H1 (cell line): ENCODE data around the gene NADSYN1. TPM values are rescaled to one million over a fixed set of nuclear protein-coding genes. Genes with fewer than 3 reads are reported as not detected.
A peak's percentile ranks its signal among the peaks of the same experiment; 100 is the strongest.

Source experiments
- CTCF ChIA-PET: fragments of 300-600 bp; sonication (Branson Sonifier 250); formaldehyde crosslinking; loops from one replicate; lab custom pipeline; 2021; ENCODE audit not compliant: partially characterized antibody; lab: Charles Lee
- POLR2A ChIA-PET: fragments of 300-600 bp; sonication (Branson Sonifier 250); formaldehyde crosslinking; loops from one replicate; lab custom pipeline; 2021; ENCODE audit warnings: inconsistent platforms; ENCODE audit not compliant: partially characterized antibody; lab: Charles Lee
- DNase-seq, 2 experiments: peaks; one replicate each; pipeline versions ENCODE4 v3.0.0 to v3.0.0-alpha.2; 2010 to 2022; ENCODE audit warnings: low spot score in 2 of 2, low read depth in 1 of 2, mixed read lengths in 1 of 2
- FAIRE-seq: peaks from 2 replicates; lab custom pipeline; 2011; peaks lifted over from hg19 to GRCh38; lab: Jason Lieb, UNC
- H2AFZ ChIP-seq: 2 replicates; pipeline ENCODE4 v1.8.1; 2012; ENCODE audit warnings: low read length, inconsistent platforms
- H2AK5ac ChIP-seq: 2 replicates; pipeline ENCODE4 v1.6.1; 2013; ENCODE audit warnings: low read depth, low read length
- H2BK120ac ChIP-seq: replicated peaks from 2 replicates; pipeline ENCODE3; 2013; ENCODE audit warnings: low read depth, low read length, inconsistent platforms
- H2BK12ac ChIP-seq: 2 replicates; pipeline ENCODE4 v1.6.1; 2013; ENCODE audit warnings: low read depth, low read length
- H2BK15ac ChIP-seq: 2 replicates; pipeline ENCODE4 v1.6.1; 2013; ENCODE audit warnings: low read length
- H2BK20ac ChIP-seq: 2 replicates; pipeline ENCODE4 v1.6.1; 2013; ENCODE audit warnings: low read length
- H2BK5ac ChIP-seq: 2 replicates; pipeline ENCODE4 v1.6.1; 2013; ENCODE audit warnings: low read depth, low read length
- H3K14ac ChIP-seq: 2 replicates; pipeline ENCODE4 v1.6.1; 2013; ENCODE audit warnings: inconsistent platforms; ENCODE audit not compliant: insufficient read length
- H3K18ac ChIP-seq: 2 replicates; pipeline ENCODE4 v1.6.1; 2013; ENCODE audit warnings: low read length; ENCODE audit errors: extremely low read depth
- H3K23ac ChIP-seq: 2 replicates; pipeline ENCODE4 v1.6.1; 2013; ENCODE audit warnings: inconsistent platforms; ENCODE audit not compliant: insufficient read length
- H3K23me2 ChIP-seq: 2 replicates; pipeline ENCODE4 v1.6.1; 2013; ENCODE audit warnings: low read depth, low read length
- H3K27ac ChIP-seq: 2 replicates; pipeline ENCODE4 v1.6.1; 2011; ENCODE audit warnings: low read depth, low read length, inconsistent platforms
- H3K27me3 ChIP-seq, 4 experiments: replicated peaks in 1 of 4; 1 replicate in 1 of 4; 2 replicates in 3 of 4; pipeline versions ENCODE4 v1.6.1 to v1.8.1; 2011 to 2013; ENCODE audit warnings: low read length in 3 of 4, mild to moderate bottlenecking in 3 of 4, inconsistent platforms in 2 of 4, mixed read lengths in 2 of 4, moderate library complexity in 1 of 4; ENCODE audit not compliant: control insufficient read depth in 3 of 4, insufficient read depth in 3 of 4; ENCODE audit errors: extremely low read depth in 1 of 4
- H3K36me3 ChIP-seq, 4 experiments: 2 replicates each; pipeline versions ENCODE4 v1.6.1 to v1.8.1; 2011 to 2013; ENCODE audit warnings: mild to moderate bottlenecking in 4 of 4, low read length in 3 of 4, moderate library complexity in 2 of 4, control low read depth in 1 of 4, inconsistent platforms in 1 of 4; ENCODE audit not compliant: insufficient read depth in 4 of 4, control insufficient read depth in 2 of 4
- H3K4ac ChIP-seq: replicated peaks from 2 replicates; pipeline ENCODE3; 2013; ENCODE audit warnings: low read length, low read depth, mixed read lengths, inconsistent platforms; ENCODE audit not compliant: insufficient read length
- H3K4me1 ChIP-seq, 4 experiments: replicated peaks in 1 of 4; 1 replicate in 1 of 4; 2 replicates in 3 of 4; pipeline versions ENCODE4 v1.6.1 to v1.8.1; 2011 to 2013; ENCODE audit warnings: low read length in 3 of 4, inconsistent platforms in 2 of 4, mixed read lengths in 1 of 4; ENCODE audit not compliant: insufficient read depth in 4 of 4, control insufficient read depth in 3 of 4
- H3K4me2 ChIP-seq, 2 experiments: 2 replicates each; pipeline versions ENCODE4 v1.6.1 to v1.8.1; 2011 to 2013; ENCODE audit warnings: low read depth in 2 of 2, low read length in 2 of 2, control low read depth in 1 of 2, inconsistent platforms in 1 of 2, mild to moderate bottlenecking in 1 of 2; ENCODE audit not compliant: insufficient read depth in 1 of 2
- H3K4me3 ChIP-seq, 4 experiments: fragments of 200-600, 300-600 bp in 1 of 4; sonication (generic), shearing (Covaris generic), sonication (Bioruptor Twin) in 1 of 4; 2 replicates each; pipeline versions ENCODE4 v1.5.1 to v1.8.1; 2011 to 2016; ENCODE audit warnings: low read length in 4 of 4, low read depth in 3 of 4, control low read depth in 2 of 4, inconsistent platforms in 2 of 4, mild to moderate bottlenecking in 2 of 4, mixed read lengths in 1 of 4, moderate library complexity in 1 of 4; ENCODE audit not compliant: insufficient read depth in 2 of 4; ENCODE audit errors: extremely low read depth in 1 of 4
- H3K56ac ChIP-seq: replicated peaks from 2 replicates; pipeline ENCODE3; 2013; ENCODE audit warnings: low read depth, mild to moderate bottlenecking, mixed read lengths, low read length, inconsistent platforms; ENCODE audit not compliant: insufficient read length
- H3K79me1 ChIP-seq: 2 replicates; pipeline ENCODE4 v1.6.1; 2013; ENCODE audit warnings: low read depth, low read length, control low read depth
- H3K79me2 ChIP-seq, 2 experiments: 2 replicates each; pipeline versions ENCODE4 v1.6.1 to v1.8.1; 2012 to 2013; ENCODE audit warnings: low read length in 2 of 2, mild to moderate bottlenecking in 2 of 2, inconsistent platforms in 1 of 2; ENCODE audit not compliant: insufficient read depth in 2 of 2, control insufficient read depth in 1 of 2
- H3K9ac ChIP-seq, 4 experiments: replicated peaks in 1 of 4; 1 replicate in 1 of 4; 2 replicates in 3 of 4; pipeline versions ENCODE4 v1.6.1 to v1.8.1; 2011 to 2013; ENCODE audit warnings: low read depth in 3 of 4, low read length in 3 of 4, control low read depth in 2 of 4, mild to moderate bottlenecking in 2 of 4, moderate library complexity in 2 of 4, inconsistent platforms in 1 of 4; ENCODE audit errors: extremely low read depth in 1 of 4
- H3K9me3 ChIP-seq, 2 experiments: 2 replicates each; pipeline versions ENCODE4 v1.6.1 to v1.8.1; 2012 to 2013; ENCODE audit warnings: mild to moderate bottlenecking in 2 of 2, moderate library complexity in 2 of 2, control low read depth in 1 of 2, inconsistent platforms in 1 of 2, low read depth in 1 of 2, low read length in 1 of 2, mixed read lengths in 1 of 2; ENCODE audit not compliant: insufficient read depth in 2 of 2
- H4K20me1 ChIP-seq, 2 experiments: replicated peaks in 1 of 2; 2 replicates each; pipeline versions ENCODE3 to v1.8.1; 2011 to 2013; ENCODE audit warnings: inconsistent platforms in 2 of 2, low read length in 2 of 2, mild to moderate bottlenecking in 1 of 2; ENCODE audit not compliant: insufficient read depth in 2 of 2, control insufficient read depth in 1 of 2
- H4K5ac ChIP-seq: 2 replicates; pipeline ENCODE4 v1.6.1; 2013; ENCODE audit warnings: low read length, low read depth, mixed read lengths, inconsistent platforms; ENCODE audit not compliant: insufficient read length
- H4K8ac ChIP-seq: 2 replicates; pipeline ENCODE4 v1.8.0; 2013; ENCODE audit warnings: mild to moderate bottlenecking, moderate library complexity, low read length, inconsistent platforms; ENCODE audit not compliant: insufficient read depth; ENCODE audit errors: extremely low read depth
- H4K91ac ChIP-seq: replicated peaks from 2 replicates; pipeline ENCODE3; 2013; ENCODE audit warnings: low read length, mixed read lengths, inconsistent platforms; ENCODE audit not compliant: insufficient read length
- POLR2AphosphoS5 ChIP-seq: IDR thresholded peaks from 2 replicates; pipeline ENCODE4 v1.6.1; 2011; ENCODE audit warnings: low read depth, low read length
- RBBP5 ChIP-seq: IDR thresholded peaks from 2 replicates; pipeline ENCODE4 v1.7.1; 2012; ENCODE audit warnings: low read depth, mild to moderate bottlenecking, inconsistent platforms, low read length, moderate library complexity, borderline replicate concordance
- RNF2 ChIP-seq: fragments of 200-900, 300-1000 bp; sonication (generic); IDR thresholded peaks from 2 replicates; pipeline ENCODE4 v1.7.1; 2016; ENCODE audit warnings: borderline replicate concordance, low read depth, mild to moderate bottlenecking, antibody characterized with exemption, low read length; ENCODE audit not compliant: poor library complexity, severe bottlenecking; ENCODE audit errors: missing control alignments
- SP2 ChIP-seq: IDR thresholded peaks from 2 replicates; pipeline ENCODE4 v1.6.1; 2012; ENCODE audit warnings: mild to moderate bottlenecking, low read length, inconsistent platforms
- WGBS, 2 experiments: shearing (Covaris generic) in 1 of 2; methylation state at CpG; one replicate each; pipeline versions ENCODE4 v1.1.6 to v1.1.7; 2013 to 2015; ENCODE audit warnings: low lambda C conversion rate in 2 of 2, mixed read lengths in 2 of 2, inconsistent platforms in 1 of 2, low coverage in 1 of 2, missing lambda C conversion rate in 1 of 2; ENCODE audit not compliant: insufficient replicate concordance in 2 of 2, insufficient coverage in 1 of 2, insufficient read length in 1 of 2; ENCODE audit errors: extremely low coverage in 1 of 2, missing lambda C conversion rate in 1 of 2; 5-methylcytosine and 5-hydroxymethylcytosine counted together
- polyA plus RNA-seq, 7 experiments: library from polyadenylated mRNA; depleted of rRNA in 3 of 7; stranded (reverse) in 5 of 7; unstranded in 2 of 7; fragments of >200 nt in 5 of 7; fragments of 200-250 nt in 2 of 7; gene quantifications; 1 replicate in 5 of 7; 2 replicates in 1 of 7; 4 replicates in 1 of 7; pipeline versions ENCODE4 v1.2.1 to v1.2.3, GENCODE V29; 2011 to 2013; ENCODE audit warnings: missing spikeins in 2 of 7, mixed read lengths in 2 of 7
- total RNA-seq: library from RNA; stranded (reverse); fragmentation: NEBNext Ultra II Directional; extraction: Animal tissue kit (Norgen Biotek cat#: 25700); gene quantifications from 2 replicates; pipeline ENCODE4 v1.2.1, GENCODE V29; 2021

NADSYN1 gene
- total and polyA plus RNA-seq, 2 of the 8 experiments (the other 6 are each of a cell fraction or from before 2014, with no cell fraction given), result 38.3 to 38.6 TPM

- Histone ChIP-seq H2BK20ac (no peak overlapping the region), H4K91ac (no peak overlapping the region), H3K27me3 (no peaks in the 10 kb centered on the region), H2BK15ac (no peak overlapping the region), H3K36me3 (peaks cover 2 to 21% (median 14%) of the 10 kb centered on the region in 4 experiments; a peak in 7 of 8 replicates), H3K4me1 (no peaks in the 10 kb centered on the region; a peak in 1 of 7 replicates), H2BK5ac (peak overlapping the region; percentile 24; the same call in 1 of the 2 replicates), H3K79me2 (no peaks in the 10 kb centered on the region), H2AFZ (no peak overlapping the region), H3K9me3 (peaks cover 6 to 7% of the 10 kb centered on the region in 2 experiments; a peak in 3 of 4 replicates), H2AK5ac (no peak overlapping the region), H3K23ac (no peak overlapping the region), H3K79me1 (no peaks in the 10 kb centered on the region), H3K4me2 (no peak overlapping the region), H3K4ac (no peak overlapping the region), H4K5ac (no peak overlapping the region), H3K18ac (no peak overlapping the region), H2BK12ac (no peak overlapping the region), H3K14ac (no peak overlapping the region), H3K23me2 (no peaks in the 10 kb centered on the region), H3K4me3 (no peak overlapping the region), H3K27ac (no peak overlapping the region), H3K9ac (no peak overlapping the region; a peak in 1 of 7 replicates), H3K56ac (no peak overlapping the region), H2BK120ac (no peak overlapping the region), H4K20me1 (peaks cover 0 to 6% of the 10 kb centered on the region in 2 experiments), H4K8ac (no peak overlapping the region)
- FAIRE-seq (no peak), DNase-seq (no peak)
- POLR2A ChIA-PET, result no interaction called here
- CTCF ChIA-PET, result no interaction called here
- 81% methylated on average over 6 of the region's 6 CpGs; no CpG with 5 or more reads in 1 of the 2 experiments for WGBS, 2 experiments
- TF ChIP-seq SP2, result no peak
- TF ChIP-seq POLR2AphosphoS5, result no peak
- TF ChIP-seq RNF2, result no peak
- TF ChIP-seq RBBP5, result no peak
These were observed 17.9 kb downstream of the NADSYN1 start for GRCh38 chr11:71470946-71471345.
